Adrenal gland (tissue), 5 donors: Measurements from ENCODE around the gene KMT2C.
"Not testable (repeated sequence)": the region's sequence is repeated elsewhere in the genome, so short reads cannot be mapped to it uniquely, and the experiment has no call there.

Experiments
- POLR2A ChIP-seq, 2 donors: fragments of 450-650 bp; IDR thresholded peaks; one replicate each; pipeline ENCODE4 v1.6.1; 2017; ENCODE audit warnings: antibody characterized with exemption in 2 of 2, mild to moderate bottlenecking in 2 of 2, moderate library complexity in 1 of 2
- TF ChIP-seq, protein P1 (sequence below), 6 experiments: fragments of 450-650 bp in 4 of 6; fragments of 200-600 bp in 2 of 6; sonication (generic) in 1 of 6; IDR thresholded peaks; 1 replicate in 5 of 6; 2 replicates in 1 of 6; pipeline versions ENCODE4 v1.5.1 to v1.8.0; 2016 to 2021; ENCODE audit warnings: antibody characterized with exemption in 6 of 6, mild to moderate bottlenecking in 2 of 6, moderate library complexity in 1 of 6
- donor health status: DM: no; HTN: no; CAD: no.

DNA sequence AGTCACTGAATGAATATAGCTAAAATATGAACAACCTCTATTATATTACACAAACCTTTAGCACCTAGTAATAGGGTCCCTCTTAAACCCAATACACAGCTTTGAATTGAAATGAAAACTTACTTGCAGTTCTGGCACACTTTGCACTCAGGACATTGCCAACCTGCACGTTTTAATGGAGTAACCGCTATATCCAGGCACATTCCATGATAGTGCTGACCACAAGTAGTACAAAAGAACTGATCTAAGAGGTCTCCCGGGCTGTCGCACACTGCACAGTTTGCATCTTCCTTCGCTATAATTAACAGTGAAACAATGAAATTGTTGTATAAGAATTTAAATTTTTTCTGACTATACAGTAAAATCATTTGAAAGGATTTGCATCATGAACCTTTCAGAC lies 170.9 kb downstream of the KMT2C start:
- not testable (repeated sequence) for TF ChIP-seq POLR2A (IDR thresholded peaks at IDR 0.05)
- TF ChIP-seq, protein P1, sequence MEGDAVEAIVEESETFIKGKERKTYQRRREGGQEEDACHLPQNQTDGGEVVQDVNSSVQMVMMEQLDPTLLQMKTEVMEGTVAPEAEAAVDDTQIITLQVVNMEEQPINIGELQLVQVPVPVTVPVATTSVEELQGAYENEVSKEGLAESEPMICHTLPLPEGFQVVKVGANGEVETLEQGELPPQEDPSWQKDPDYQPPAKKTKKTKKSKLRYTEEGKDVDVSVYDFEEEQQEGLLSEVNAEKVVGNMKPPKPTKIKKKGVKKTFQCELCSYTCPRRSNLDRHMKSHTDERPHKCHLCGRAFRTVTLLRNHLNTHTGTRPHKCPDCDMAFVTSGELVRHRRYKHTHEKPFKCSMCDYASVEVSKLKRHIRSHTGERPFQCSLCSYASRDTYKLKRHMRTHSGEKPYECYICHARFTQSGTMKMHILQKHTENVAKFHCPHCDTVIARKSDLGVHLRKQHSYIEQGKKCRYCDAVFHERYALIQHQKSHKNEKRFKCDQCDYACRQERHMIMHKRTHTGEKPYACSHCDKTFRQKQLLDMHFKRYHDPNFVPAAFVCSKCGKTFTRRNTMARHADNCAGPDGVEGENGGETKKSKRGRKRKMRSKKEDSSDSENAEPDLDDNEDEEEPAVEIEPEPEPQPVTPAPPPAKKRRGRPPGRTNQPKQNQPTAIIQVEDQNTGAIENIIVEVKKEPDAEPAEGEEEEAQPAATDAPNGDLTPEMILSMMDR (IDR thresholded peaks at IDR 0.05) = not testable (repeated sequence)
